HG03521 (cell line): ENCODE data around the gene NRIP1.
A peak's percentile ranks its signal among the peaks of the same experiment; 100 is the strongest.

Source experiments
- ATAC-seq: cut with Tn5 transposase; IDR thresholded peaks from one replicate; pipeline ENCODE4 v1.9.1; 2021; ENCODE audit warnings: mild to moderate bottlenecking, moderate library complexity; ENCODE audit not compliant: unreplicated experiment

Gene NRIP1

GRCh38 chr21:15064576-15065391, at the start of gene NRIP1:
NRIP1 (minus strand) TSS chr21:15065000; CDS start chr21:14968192, 96,808 bp downstream.
- peak; percentile 83 for ATAC-seq

GRCh38 chr21:15112858-15113257, 48.1 kb upstream of the NRIP1 start:
- ATAC-seq = no peak

GRCh38 chr21:15108801-15109200, 44.0 kb upstream of the NRIP1 start:
- no peak for ATAC-seq

- no peak for ATAC-seq
Measured at GRCh38 chr21:15104470-15104869, 39.7 kb upstream of the NRIP1 start.

- no peak for ATAC-seq
Measured at GRCh38 chr21:15098908-15099307, 34.1 kb upstream of the NRIP1 start.

- no peak for ATAC-seq
Measured at GRCh38 chr21:15098181-15098580, 33.4 kb upstream of the NRIP1 start.

GRCh38 chr21:15097580-15097979, 32.8 kb upstream of the NRIP1 start:
- ATAC-seq = no peak

GRCh38 chr21:15096146-15096545, 31.3 kb upstream of the NRIP1 start:
- no peak for ATAC-seq

- no peak for ATAC-seq
Measured at GRCh38 chr21:15095326-15095725, 30.5 kb upstream of the NRIP1 start.

GRCh38 chr21:15094706-15095105, 29.9 kb upstream of the NRIP1 start:
- no peak for ATAC-seq

- ATAC-seq = no peak
Measured at GRCh38 chr21:15093216-15093615, 28.4 kb upstream of the NRIP1 start.

GRCh38 chr21:15092745-15093144, 27.9 kb upstream of the NRIP1 start:
- no peak for ATAC-seq

GRCh38 chr21:15090390-15090789, 25.6 kb upstream of the NRIP1 start:
- ATAC-seq = no peak

- ATAC-seq = no peak
Measured at GRCh38 chr21:15088488-15088887, 23.7 kb upstream of the NRIP1 start.

GRCh38 chr21:15084668-15085067, 19.9 kb upstream of the NRIP1 start:
- no peak for ATAC-seq

- ATAC-seq = no peak
Measured at GRCh38 chr21:15080526-15080925, 15.7 kb upstream of the NRIP1 start.

- ATAC-seq = no peak
Measured at GRCh38 chr21:15079269-15079668, 14.5 kb upstream of the NRIP1 start.

GRCh38 chr21:15078180-15078579, 13.4 kb upstream of the NRIP1 start:
- no peak for ATAC-seq

GRCh38 chr21:15077529-15078145, 12.8 kb upstream of the NRIP1 start:
- no peak for ATAC-seq

- ATAC-seq = no peak
Measured at GRCh38 chr21:15076730-15077129, 11.9 kb upstream of the NRIP1 start.

GRCh38 chr21:15071009-15071408, 6.2 kb upstream of the NRIP1 start:
- ATAC-seq = no peak

GRCh38 chr21:15066123-15066575, 1.3 kb upstream of the NRIP1 start:
- ATAC-seq = no peak
